CD4-positive, CD25-positive, alpha-beta regulatory T cell (primary cell): ENCODE results near the gene HES3. TPM values are rescaled to one million over a fixed set of nuclear protein-coding genes. Genes with fewer than 3 reads are reported as not detected.

Source experiments
- ATAC-seq, 2 donors: fragments of 150-1000 bp; cut with Tn5 transposase; one replicate each; pipeline ENCODE4 v1.10.0; 2021; ENCODE audit warnings: low read depth in 2 of 2, moderate number of reproducible peaks in 2 of 2, moderate library complexity in 1 of 2
- DNase-seq, 3 donors: peaks; one replicate each; pipeline versions ENCODE4 v3.0.0 to v3.0.0-alpha.2; 2012 to 2022; ENCODE audit warnings: mixed read lengths in 1 of 3
- H3K27ac ChIP-seq: one replicate; pipeline ENCODE4 v1.7.0; 2013; ENCODE audit warnings: mild to moderate bottlenecking, low read length; ENCODE audit not compliant: insufficient read depth, poor library complexity, severe bottlenecking
- H3K27me3 ChIP-seq: one replicate; pipeline ENCODE4 v1.7.0; 2013; ENCODE audit warnings: low read length; ENCODE audit not compliant: control insufficient read depth, insufficient read depth
- H3K36me3 ChIP-seq: one replicate; pipeline ENCODE4 v1.7.0; 2013; ENCODE audit warnings: mild to moderate bottlenecking, low read length, moderate library complexity; ENCODE audit not compliant: control insufficient read depth, insufficient read depth
- H3K4me1 ChIP-seq: 2 replicates; pipeline ENCODE4 v1.7.0; 2013; ENCODE audit warnings: mild to moderate bottlenecking, low read length; ENCODE audit not compliant: insufficient read depth, control insufficient read depth, poor library complexity, severe bottlenecking
- H3K4me3 ChIP-seq: one replicate; pipeline ENCODE4 v1.7.0; 2013; ENCODE audit warnings: low read depth, mild to moderate bottlenecking, low read length, moderate library complexity
- H3K9me3 ChIP-seq, 2 experiments: 1 replicate in 1 of 2; 2 replicates in 1 of 2; pipeline ENCODE4 v1.7.0; 2013; ENCODE audit warnings: low read length in 2 of 2, mild to moderate bottlenecking in 1 of 2, moderate library complexity in 1 of 2; ENCODE audit not compliant: control insufficient read depth in 2 of 2
- H3K27ac Mint-ChIP-seq, 3 donors: one replicate each; pipeline ENCODE4 v1.8.0; 2020 to 2022; ENCODE audit warnings: mild to moderate bottlenecking in 3 of 3, mixed read lengths in 3 of 3, moderate library complexity in 2 of 3
- H3K27me3 Mint-ChIP-seq: one replicate; pipeline ENCODE4 v1.8.0; 2022; ENCODE audit warnings: mild to moderate bottlenecking, mixed read lengths
- H3K36me3 Mint-ChIP-seq: one replicate; pipeline ENCODE4 v1.8.0; 2020; ENCODE audit warnings: mixed read lengths
- H3K4me1 Mint-ChIP-seq, 4 donors: one replicate each; pipeline ENCODE4 v1.8.0; 2020 to 2022; ENCODE audit warnings: mixed read lengths in 4 of 4, mild to moderate bottlenecking in 1 of 4
- H3K4me3 Mint-ChIP-seq, 4 donors: one replicate each; pipeline ENCODE4 v1.8.0; 2020 to 2022; ENCODE audit warnings: mild to moderate bottlenecking in 4 of 4, mixed read lengths in 4 of 4, moderate library complexity in 3 of 4
- H3K9me3 Mint-ChIP-seq, 7 donors: one replicate each; pipeline ENCODE4 v1.8.0; 2020 to 2022; ENCODE audit warnings: mixed read lengths in 7 of 7, mild to moderate bottlenecking in 3 of 7, moderate library complexity in 2 of 7
- polyA plus RNA-seq, 4 donors: library from polyadenylated mRNA; unstranded; fragments of 300-500 nt; fragmentation: Illumina TruSeq; gene quantifications; one replicate each; pipeline ENCODE4 v1.2.3, GENCODE V29; 2021
- total RNA-seq: library from RNA; stranded (reverse); gene quantifications from one replicate; pipeline ENCODE4 v1.2.3, GENCODE V29; 2022

The HES3 gene
- total and polyA plus RNA-seq, 5 donors from 2014 or later: not detected

- Mint-ChIP-seq H3K4me3 (peak overlapping the region in 2 of 4 donors; percentile 47 to 64), H3K27me3 (peaks cover 18% of the 10 kb centered on the region)
- no peak for ATAC-seq
These were observed 18.8 kb downstream of the HES3 start for GRCh38 chr1:6262555-6263420.

DNA sequence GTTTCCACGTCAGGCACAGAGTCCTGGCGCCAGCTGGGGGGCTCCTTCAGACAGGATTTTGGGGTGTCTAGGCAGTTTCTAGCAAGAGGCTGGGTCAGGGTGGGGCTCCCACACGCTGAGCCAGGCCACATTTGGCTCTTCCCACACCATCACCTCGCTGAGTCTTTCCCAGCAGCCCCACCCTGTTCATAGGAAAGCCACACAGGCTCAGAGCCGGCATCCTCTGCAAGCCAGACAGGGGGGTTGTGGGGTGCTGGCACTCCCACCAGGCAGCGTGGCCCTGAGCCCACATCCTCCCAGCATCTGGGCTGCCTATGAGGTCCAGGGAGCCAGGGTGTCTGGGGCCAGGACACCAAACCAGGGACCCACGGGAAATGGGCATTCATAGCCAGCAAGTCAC, 19.7 kb downstream of the HES3 start:
- DNase-seq: no peak
- H3K9me3 ChIP-seq: no peaks in the 10 kb centered on the region
- no peak for ATAC-seq
- H3K4me1 ChIP-seq: peaks cover 16% of the 10 kb centered on the region
- Mint-ChIP-seq H3K4me3 (peak overlapping the region in 1 of 4 donors; percentile 63), H3K27me3 (peaks cover 16% of the 10 kb centered on the region), H3K36me3 (peaks cover 5% of the 10 kb centered on the region), H3K9me3 (peaks cover 0 to 2% (median 0%) of the 10 kb centered on the region in 7 donors), H3K27ac (no peak overlapping the region), H3K4me1 (peaks cover 0 to 7% (median 3%) of the 10 kb centered on the region in 4 donors)
- H3K27ac ChIP-seq: no peak overlapping the region
- H3K27me3 ChIP-seq: no peaks in the 10 kb centered on the region
- H3K4me3 ChIP-seq: no peak overlapping the region
- H3K36me3 ChIP-seq: no peaks in the 10 kb centered on the region

More at GRCh38 chr1:6262555-6263420, 18.8 kb downstream of the HES3 start:
- no peak overlapping the region for H3K4me3 ChIP-seq
- Mint-ChIP-seq H3K27ac (no peak overlapping the region), H3K4me1 (peaks cover 0 to 8% (median 3%) of the 10 kb centered on the region in 4 donors), H3K9me3 (peaks cover 0 to 2% (median 0%) of the 10 kb centered on the region in 7 donors), H3K36me3 (peaks cover 5% of the 10 kb centered on the region)
- no peak for DNase-seq
- H3K9me3 ChIP-seq: no peaks in the 10 kb centered on the region
- no peaks in the 10 kb centered on the region for H3K27me3 ChIP-seq
- H3K36me3 ChIP-seq: no peaks in the 10 kb centered on the region
- no peak overlapping the region for H3K27ac ChIP-seq
- peaks cover 16% of the 10 kb centered on the region for H3K4me1 ChIP-seq

GRCh38 chr1:6265151-6265550, 21.2 kb downstream of the HES3 start:
- peaks cover 5% of the 10 kb centered on the region for H3K36me3 Mint-ChIP-seq
- no peak overlapping the region for H3K27ac Mint-ChIP-seq
- ATAC-seq: no peak
- Histone ChIP-seq H3K36me3 (no peaks in the 10 kb centered on the region), H3K4me3 (no peak overlapping the region), H3K9me3 (no peaks in the 10 kb centered on the region), H3K27me3 (no peaks in the 10 kb centered on the region), H3K4me1 (peaks cover 9% of the 10 kb centered on the region), H3K27ac (no peak overlapping the region)
- H3K9me3 Mint-ChIP-seq: no peaks in the 10 kb centered on the region
- H3K4me1 Mint-ChIP-seq: peaks cover 0 to 7% (median 1%) of the 10 kb centered on the region in 4 donors
- no peak for DNase-seq
- no peak overlapping the region for H3K4me3 Mint-ChIP-seq
- H3K27me3 Mint-ChIP-seq: peaks cover 10% of the 10 kb centered on the region

GRCh38 chr1:6266641-6267040, 22.7 kb downstream of the HES3 start:
- no peak overlapping the region for H3K27ac Mint-ChIP-seq
- no peaks in the 10 kb centered on the region for H3K9me3 ChIP-seq
- DNase-seq: no peak
- no peak overlapping the region for H3K27ac ChIP-seq
- H3K4me1 Mint-ChIP-seq: peaks cover 0 to 6% (median 0%) of the 10 kb centered on the region in 4 donors
- no peaks in the 10 kb centered on the region for H3K27me3 ChIP-seq
- no peaks in the 10 kb centered on the region for H3K36me3 ChIP-seq
- H3K9me3 Mint-ChIP-seq: no peaks in the 10 kb centered on the region
- H3K4me3 Mint-ChIP-seq: no peak overlapping the region
- H3K36me3 Mint-ChIP-seq: peaks cover 5% of the 10 kb centered on the region
- no peaks in the 10 kb centered on the region for H3K4me1 ChIP-seq
- H3K4me3 ChIP-seq: no peak overlapping the region
- no peak for ATAC-seq
- H3K27me3 Mint-ChIP-seq: peaks cover 9% of the 10 kb centered on the region

GRCh38 chr1:6267686-6268322, 23.8 kb downstream of the HES3 start:
- Histone ChIP-seq H3K27ac (no peak overlapping the region), H3K27me3 (no peaks in the 10 kb centered on the region), H3K9me3 (no peaks in the 10 kb centered on the region), H3K36me3 (no peaks in the 10 kb centered on the region), H3K4me1 (no peaks in the 10 kb centered on the region), H3K4me3 (no peak overlapping the region)
- Mint-ChIP-seq H3K36me3 (peaks cover 5% of the 10 kb centered on the region), H3K27ac (peak overlapping the region in 1 of 3 donors; percentile 85), H3K4me3 (no peak overlapping the region), H3K27me3 (peaks cover under 1% of the 10 kb centered on the region), H3K9me3 (no peaks in the 10 kb centered on the region), H3K4me1 (no peaks in the 10 kb centered on the region)
- DNase-seq (no peak), ATAC-seq (no peak)

DNA sequence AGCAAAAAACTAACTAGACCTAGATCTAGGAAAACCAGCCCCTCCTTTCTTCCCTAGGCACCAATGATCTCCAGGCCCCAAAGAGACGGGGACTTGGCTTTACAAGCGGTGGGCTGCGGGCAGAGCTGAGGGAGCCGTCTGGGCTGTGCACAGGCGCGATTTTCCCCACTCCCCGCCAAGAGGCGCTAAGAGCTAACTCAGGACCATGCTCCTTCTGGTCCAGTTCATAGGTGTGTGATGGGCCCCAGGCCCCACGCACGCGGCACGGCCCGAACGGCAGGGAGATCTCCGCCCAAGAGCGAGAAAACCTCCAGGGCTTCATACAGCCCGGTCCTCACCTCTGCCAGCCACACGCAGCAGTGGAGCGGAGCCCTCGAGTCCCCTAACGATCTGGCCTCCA, 24.4 kb downstream of the HES3 start:
- no peaks in the 10 kb centered on the region for H3K27me3 Mint-ChIP-seq
- ATAC-seq (no peak), DNase-seq (no peak)
- no peak overlapping the region for H3K27ac ChIP-seq
- no peaks in the 10 kb centered on the region for H3K4me1 ChIP-seq
- no peaks in the 10 kb centered on the region for H3K4me1 Mint-ChIP-seq
- no peak overlapping the region for H3K4me3 Mint-ChIP-seq
- no peaks in the 10 kb centered on the region for H3K36me3 ChIP-seq
- H3K27me3 ChIP-seq: no peaks in the 10 kb centered on the region
- H3K36me3 Mint-ChIP-seq: peaks cover 5% of the 10 kb centered on the region
- no peaks in the 10 kb centered on the region for H3K9me3 ChIP-seq
- H3K27ac Mint-ChIP-seq: no peak overlapping the region
- H3K9me3 Mint-ChIP-seq: no peaks in the 10 kb centered on the region
- no peak overlapping the region for H3K4me3 ChIP-seq

- Histone ChIP-seq H3K36me3 (no peaks in the 10 kb centered on the region), H3K4me1 (no peaks in the 10 kb centered on the region), H3K27ac (no peak overlapping the region), H3K9me3 (no peaks in the 10 kb centered on the region), H3K4me3 (no peak overlapping the region), H3K27me3 (no peaks in the 10 kb centered on the region)
- H3K4me1 Mint-ChIP-seq: no peaks in the 10 kb centered on the region
- no peak overlapping the region for H3K4me3 Mint-ChIP-seq
- H3K27me3 Mint-ChIP-seq: no peaks in the 10 kb centered on the region
- no peak for DNase-seq
- H3K9me3 Mint-ChIP-seq: no peaks in the 10 kb centered on the region
- peaks cover 5% of the 10 kb centered on the region for H3K36me3 Mint-ChIP-seq
- no peak overlapping the region for H3K27ac Mint-ChIP-seq
- no peak for ATAC-seq
These were observed 25.3 kb downstream of the HES3 start for GRCh38 chr1:6269296-6269695.
